GM21360 (cell line): ENCODE measurements around the gene IL22RA1.

ENCODE experiments used
- ATAC-seq: cut with Tn5 transposase; IDR thresholded peaks from one replicate; pipeline ENCODE4 v1.9.1; 2021; ENCODE audit warnings: mild to moderate bottlenecking, moderate library complexity; ENCODE audit not compliant: unreplicated experiment

Gene IL22RA1

DNA sequence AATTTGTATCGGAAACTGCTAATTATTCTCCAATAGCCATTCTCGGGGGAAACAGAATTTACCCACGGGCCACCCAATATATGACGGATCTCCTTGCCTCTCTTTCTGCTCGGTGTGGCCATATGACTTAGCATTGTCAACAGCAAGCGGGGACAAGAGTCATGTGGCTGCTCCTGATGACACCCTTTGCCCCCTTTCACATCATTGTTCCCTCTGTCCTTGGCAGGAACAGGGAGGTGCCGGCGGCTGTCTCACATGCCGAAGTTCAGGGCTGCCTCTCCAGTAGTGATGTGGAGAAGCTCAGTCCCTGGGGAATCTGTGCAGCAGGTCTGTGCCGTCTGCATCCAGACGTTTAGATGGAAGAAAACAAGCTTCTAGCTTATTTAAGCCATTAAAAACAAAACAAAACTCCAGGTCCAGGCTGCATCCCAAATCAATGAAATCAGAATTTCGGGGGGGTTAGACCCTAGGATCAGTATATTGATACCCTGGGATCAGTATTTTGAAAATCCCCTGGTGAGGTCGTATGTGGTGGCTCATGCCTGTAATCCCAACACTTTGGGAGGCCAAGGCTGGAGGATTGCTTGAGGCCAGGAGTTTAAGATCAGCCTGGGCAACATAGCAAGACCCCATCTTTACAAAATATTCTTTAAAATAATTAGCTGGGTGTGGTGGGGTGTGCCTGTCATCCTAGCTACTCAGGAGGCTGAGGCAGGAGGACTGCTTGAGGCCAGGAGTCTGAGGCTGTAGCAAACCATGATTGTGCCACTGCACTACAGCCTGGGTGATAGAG, 41.8 kb downstream of the IL22RA1 start:
- no peak for ATAC-seq

DNA sequence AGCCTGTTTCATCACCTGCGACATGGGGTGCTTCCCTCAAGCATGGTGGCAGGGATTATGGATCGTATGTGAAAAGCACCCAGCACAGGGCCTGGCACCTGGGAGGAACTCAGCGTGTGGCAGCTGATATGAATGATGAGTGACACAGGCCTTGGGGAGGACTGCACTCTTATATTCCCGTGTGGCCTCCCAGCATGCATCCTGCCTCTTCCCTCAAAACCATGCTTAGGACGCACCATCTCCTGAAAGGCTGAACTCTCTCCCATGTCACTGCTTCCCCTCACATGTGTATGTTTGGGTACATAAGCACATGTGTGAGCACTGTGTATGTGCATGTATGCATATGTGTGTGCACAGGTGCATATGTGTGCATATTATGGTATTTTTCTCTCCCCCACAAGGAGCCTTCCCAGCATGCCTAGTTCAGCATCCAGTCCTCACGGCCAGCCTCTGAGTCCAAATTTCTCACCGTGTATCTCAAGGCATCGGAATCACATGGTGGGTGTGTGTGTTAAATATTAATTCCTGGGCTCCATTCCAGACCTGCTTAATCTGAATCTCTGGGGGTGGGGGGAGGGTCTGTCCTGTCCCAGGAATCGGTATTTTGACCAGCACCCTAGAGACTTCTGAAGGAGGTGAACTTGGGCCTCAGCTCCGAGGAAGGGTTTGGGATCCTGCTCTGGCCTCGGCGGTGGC, 43.8 kb downstream of the IL22RA1 start:
- no peak for ATAC-seq

DNA sequence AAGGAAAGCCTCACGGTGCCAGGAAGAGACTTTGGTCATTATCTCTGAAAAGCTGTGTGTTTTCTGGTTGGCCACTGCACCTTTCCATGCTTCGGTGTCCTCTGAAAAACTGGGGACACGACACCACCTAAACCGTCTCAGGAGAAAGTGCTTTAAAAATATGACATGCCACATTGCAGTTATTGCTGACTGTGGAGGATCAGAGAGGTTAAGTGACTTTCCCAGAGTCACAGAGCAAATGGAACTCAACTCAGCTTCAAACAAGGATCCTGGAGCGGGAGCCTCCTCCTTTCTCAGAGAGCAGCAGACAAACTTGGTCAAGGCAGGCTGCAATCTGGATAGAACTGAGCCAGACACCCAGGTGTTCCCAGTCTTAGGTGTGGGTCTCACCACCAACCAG, 44.8 kb downstream of the IL22RA1 start:
- ATAC-seq: no peak

DNA sequence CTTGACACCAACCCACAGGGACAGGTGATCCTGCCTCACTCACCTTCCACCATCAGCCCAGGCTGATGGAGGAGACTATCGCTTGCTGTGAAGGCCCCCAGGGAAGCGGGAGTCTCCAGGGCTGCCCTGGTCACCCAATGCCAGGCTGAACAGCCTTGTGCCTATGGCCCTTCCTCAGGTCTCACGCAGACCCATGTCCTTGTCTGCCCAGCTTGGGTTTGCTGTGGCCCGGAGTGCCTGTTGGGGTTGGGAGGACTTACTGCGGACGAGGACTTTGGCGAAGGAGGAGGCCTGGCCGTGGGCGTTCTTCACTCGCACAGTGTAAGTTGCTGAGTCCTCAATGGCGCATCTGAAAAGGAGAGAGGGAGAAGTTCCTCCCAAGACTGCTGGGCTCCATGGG, 45.3 kb downstream of the IL22RA1 start:
- no peak for ATAC-seq

DNA sequence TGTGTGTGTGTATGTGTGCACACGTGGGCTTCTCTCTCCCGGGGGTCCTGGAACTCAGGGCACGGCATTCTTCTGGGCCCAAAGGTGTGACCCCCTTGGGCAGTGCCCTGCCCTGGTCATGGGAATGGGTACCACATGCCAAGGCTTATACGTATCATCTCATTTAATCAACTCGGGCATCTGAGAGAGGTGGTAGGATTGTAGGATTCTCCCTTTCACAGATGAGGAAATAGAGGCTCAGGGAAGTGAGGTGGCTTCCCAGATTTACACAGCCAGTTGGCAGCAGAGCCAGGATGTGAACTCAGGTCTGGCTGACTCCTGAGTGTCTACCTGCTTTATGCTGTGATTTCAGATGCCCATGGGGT, 46.2 kb downstream of the IL22RA1 start:
- ATAC-seq: no peak

DNA sequence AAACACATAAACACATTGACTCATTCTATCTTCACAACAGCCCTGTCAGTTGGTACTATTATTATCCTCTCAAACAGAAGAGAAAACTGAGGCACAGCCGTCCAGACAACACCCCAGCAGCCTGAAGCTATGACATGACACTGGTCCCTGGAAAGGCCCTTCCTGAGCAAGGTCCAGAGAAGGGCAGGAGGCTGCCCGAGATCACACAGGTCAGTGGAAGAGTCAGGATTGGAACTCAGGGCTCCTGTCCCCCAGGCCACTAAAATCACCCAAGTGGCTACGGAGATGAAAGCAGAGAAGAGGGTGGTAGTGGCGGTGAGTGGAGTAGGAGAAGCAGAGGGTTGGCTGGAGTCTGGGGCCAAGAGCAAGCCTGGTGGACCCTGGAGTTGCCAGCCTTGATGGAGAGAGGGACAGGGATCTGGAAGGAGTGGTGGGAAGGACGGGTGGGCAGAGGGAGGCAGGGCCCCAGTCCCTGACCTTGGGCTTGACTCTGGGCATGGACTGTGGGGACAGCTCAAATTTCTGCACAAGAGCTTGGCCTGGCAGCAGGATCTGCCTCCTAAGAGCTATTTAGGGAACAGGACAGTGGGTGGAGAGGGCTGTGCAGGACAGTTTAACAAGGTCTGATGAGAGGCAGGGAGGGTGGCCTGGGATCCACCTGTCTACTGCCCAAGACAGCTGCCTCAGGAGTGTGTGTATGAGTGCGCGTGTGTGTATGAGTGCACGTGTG, 46.8 kb downstream of the IL22RA1 start:
- ATAC-seq: no peak

DNA sequence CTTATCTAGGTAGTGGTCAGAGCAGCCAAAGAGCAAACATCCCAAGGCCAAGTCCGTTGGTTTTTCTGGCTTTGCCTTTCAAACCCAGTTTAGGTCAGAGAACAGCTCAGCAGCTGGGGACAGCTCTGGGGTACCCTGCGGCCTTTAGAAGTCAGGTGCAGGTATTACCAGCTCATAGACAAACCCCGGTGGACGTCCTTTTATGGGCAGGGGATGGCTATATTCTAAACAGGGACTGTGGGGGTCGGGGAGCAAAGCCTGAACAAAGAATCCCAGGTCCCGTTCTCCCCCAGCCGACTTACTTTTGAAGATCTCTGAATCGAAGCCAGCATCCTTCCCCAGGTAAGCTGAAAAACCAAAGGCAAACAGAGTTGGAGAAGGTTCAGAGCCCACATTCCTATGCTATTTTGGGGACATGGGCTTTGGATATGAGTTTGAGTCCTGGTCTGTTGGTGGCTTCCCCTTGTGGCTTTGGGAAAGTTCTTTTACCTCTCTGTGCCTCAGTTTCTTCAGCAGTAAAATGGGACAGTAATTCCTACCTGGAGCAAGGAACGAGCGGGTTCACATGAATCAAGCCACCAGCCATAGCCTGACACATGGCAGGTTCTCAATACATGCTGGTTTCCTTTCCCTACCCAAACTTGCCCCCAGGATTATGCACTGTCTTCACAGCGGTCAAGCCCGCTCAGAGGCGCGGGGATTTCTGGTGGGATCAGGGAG, 47.6 kb downstream of the IL22RA1 start:
- no peak for ATAC-seq

DNA sequence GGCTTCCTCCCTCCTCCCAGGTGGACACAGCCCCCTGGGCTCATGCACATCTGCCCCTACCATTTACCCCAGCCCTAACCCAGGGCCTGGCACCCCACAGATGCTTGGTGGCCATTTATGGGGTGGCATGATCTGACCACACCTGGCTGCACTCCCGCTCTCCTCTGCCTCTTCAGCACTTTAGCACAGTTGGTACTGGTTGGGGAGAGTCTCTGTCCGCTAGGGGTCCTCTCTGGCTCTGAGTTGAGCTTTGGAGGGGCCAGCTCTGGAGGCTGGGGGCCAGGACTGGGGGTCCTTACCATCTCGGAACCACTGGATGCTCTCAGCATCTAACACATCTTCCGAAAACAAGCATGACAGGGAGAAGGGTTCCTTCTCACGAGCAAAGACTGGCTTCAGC, 48.4 kb downstream of the IL22RA1 start:
- ATAC-seq: no peak

DNA sequence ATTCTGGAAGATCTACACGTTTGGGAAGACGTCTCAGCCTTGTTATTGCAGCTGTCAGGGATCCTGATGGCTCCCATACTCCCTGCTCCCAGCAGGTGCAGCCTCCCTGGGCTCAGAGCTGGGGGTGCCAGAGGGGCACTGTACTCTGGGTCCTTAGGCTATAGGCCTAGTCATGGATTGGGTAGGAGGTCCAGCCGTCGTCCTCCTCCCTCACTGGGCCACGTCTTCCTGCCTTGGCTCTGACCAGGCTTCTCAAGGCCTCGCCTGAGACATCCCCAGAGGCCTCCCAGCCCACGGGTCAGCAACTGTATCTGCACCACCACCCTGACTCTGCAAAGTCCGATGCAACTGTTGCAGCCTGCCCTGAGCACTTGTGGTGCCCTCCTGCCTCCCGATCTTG, 49.2 kb downstream of the IL22RA1 start:
- no peak for ATAC-seq

DNA sequence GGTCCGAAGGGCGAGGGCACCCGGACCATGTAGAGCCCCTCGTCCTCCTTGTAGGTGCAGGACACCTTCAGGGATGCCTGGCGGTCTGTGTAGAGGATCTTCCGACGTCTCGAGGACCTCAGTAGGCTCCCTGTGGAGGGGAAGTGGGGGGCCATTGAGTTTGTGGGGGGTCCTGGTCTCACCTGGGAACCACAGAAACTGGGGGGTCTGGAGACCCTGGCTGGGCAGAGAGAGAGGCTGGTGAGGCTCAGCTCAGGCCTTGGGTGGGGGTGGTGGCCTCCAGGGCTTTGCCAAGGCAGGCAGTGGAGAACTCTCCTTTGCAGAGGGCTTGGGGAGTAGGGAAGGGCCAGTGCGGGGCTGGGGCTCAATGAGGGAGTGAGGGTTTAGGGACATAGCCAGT, 50.0 kb downstream of the IL22RA1 start:
- ATAC-seq: no peak

DNA sequence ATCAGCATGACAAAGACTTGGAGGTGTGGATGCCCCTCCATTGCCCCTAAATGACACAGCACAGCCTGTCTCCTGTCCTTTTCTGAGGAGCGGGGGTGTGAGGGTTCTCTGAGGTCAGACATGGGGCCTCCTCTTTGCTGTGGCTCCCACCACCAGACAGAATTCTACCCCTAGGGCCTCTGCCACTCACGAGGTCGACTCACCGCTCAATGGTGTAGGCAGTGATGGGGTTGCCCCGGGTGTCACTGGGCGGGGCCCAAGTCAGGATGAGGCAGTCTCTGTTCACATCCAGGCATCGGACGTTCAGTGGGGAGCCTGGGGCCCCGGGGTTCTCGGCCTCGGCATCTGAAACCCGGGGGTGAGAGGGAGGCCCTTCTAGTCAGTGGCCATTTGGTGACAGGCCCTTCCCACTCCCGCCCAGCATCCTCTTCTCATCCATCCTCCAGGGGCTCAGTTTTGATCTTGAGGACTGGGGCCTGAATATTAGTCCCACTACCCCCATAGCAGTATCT, 50.9 kb downstream of the IL22RA1 start:
- no peak for ATAC-seq

DNA sequence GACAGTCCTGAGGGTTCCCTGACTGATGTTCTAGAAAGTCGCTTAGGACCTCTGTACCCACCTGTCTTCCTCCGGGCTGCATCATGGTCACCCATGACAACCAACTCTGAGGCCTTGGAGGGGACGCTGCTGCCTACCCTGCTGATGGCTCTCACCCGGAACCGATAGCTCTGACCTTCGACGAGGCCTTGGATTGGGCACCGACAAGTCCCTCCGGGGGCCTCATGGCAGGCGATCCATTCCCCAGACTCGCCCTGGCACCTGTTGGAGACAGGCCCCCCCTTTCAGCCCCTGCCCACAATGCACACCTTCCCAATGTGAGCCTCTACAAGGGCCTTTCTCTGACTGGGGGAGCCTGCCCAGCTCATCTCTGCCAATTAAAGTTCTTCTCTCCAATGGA, 52.2 kb downstream of the IL22RA1 start:
- ATAC-seq: no peak

DNA sequence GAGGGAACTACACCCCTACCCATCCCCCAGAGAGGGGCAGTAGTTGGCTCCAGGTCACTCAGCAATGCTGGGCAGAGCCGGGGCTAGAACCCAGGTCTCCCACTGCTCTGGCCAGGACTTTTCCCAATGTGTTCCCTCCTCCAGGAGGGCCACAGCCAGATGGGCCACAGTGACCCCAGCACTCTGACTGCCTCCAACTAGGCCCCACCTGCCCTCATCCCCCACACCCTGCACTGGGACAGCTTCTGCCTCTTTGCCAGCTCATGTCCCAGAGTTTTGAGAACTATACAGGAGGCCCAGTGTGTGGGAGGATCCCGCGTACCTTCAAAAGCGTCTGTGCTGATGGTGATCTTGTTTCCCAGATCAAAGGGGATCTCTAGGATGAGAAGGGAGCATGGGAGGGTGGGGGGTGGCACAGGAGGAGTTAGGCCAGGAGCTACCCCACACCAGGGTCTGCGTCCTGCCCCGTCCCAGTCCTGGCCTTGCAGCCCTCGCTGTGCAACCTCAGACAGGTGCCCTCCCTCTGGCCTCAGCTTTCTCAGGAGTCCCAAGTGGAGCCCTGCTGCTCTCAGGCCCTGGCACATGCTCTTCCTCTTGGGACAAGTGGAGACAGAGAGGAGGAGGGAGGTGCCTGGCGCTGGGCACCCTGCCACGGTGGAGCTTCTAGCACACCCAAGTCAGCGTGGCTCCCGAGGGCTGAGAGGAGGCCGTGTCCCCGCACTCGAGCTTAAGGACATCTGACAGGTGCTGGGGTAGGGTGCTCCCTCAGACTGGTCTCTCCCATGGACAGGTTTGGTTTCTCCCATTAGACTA, 53.0 kb downstream of the IL22RA1 start:
- no peak for ATAC-seq

DNA sequence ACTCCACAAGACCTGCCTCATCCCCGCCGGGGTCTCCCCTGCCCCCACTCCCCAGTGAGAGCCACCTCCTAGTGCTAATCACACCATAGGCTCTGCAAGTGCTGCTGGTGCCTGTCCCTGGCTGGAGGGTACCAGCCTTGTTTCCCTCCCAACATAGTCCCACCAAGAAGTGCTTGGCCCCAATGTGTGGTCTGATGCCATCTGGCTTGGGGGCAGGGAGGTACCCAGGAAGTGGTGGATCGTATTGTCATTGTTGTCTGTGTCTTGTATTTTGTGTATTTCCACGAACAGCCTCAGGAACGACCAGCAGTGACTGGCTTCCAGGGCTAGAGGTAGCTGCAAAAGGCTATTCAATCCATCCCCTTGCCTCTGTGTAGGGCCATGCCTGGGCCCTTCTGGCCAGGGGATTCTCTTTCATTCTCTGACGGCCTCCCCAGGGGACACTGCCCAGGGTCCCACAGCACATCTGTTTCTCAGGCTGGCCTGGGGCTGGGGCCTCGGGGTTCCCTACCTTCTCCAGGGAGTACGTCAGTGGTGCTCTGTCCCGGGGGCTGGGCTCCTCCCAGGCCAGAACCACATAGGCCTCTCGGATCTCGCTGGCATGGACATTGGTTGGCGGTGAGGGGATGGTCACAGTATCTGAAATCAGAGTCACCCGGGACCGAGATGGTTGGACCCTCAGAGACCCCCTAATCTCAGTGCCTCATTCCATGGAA, 53.8 kb downstream of the IL22RA1 start:
- ATAC-seq: no peak

DNA sequence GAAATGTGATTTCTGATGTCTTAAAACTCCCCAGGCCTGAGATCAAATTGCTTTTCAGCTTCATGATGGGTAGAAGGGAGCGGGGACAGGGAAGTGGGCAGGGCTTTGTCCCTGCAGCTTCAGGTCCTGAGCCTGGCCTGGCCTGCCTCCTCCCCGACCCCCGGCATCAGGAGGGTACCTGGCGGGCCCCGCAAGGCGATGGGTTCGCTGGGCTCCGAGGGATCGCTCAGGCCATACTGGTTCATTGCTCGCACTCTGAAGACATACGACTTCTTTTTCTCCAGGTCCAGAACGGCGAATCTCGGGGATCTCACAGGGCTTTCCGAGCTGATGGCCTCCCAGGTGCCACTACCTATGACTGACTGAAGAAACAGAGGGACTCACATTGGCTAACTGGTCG, 56.5 kb downstream of the IL22RA1 start:
- no peak for ATAC-seq

DNA sequence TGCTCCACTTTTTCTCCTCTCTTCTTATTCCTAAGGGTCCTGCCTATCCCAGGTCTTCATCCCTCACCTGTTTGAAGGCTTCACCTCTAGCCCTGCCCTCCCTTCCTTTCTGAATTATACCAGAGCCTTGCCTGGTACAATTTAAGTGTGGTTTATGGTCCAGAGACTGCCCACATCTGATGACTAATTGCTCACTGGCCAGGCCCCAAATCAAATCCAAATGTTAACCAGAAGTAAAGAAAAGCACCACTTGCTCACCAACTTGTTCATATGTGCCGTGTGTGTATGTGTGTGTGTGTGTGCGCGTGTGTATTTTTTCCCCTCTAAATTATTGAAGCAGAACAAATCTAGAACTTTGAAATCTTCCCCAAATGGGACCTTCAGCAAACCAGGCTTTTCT, 57.4 kb downstream of the IL22RA1 start:
- no peak for ATAC-seq

DNA sequence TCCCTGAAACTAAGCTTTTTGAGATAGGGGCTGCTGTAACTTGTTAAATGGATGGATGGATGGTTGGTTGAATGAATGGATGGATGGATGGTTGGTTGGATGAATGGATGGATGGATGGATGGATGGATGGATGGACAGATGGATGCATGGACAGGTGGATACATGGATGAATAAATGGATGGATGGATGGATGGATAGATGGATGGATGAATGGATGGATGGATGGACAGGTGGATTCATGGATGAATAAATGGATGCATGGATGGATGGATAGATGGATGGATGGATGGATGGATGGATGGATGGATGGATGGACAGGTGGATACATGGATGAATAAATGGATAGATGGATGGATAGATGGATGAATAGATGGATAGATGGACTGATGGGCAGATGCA, 57.9 kb downstream of the IL22RA1 start:
- no peak for ATAC-seq

DNA sequence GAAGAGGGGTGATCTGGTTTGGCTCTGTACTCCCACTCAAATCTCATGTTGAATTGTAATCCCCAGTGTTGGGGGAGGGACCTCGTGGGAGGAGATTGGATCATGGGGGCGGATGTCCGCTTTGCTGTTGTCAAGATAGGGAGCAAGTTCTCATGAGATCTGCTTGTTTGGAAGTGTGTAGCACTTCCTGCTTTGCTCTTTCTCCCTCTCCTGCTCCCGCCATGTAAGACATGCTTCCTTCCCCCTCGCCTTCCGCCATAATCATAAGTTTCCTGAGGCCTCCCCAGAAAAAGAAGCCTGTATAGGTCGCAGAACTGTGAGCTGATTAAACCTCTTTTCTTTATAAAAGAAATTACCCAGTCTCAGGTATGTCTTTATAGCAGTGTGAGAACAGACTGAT, 58.9 kb downstream of the IL22RA1 start:
- ATAC-seq: no peak

DNA sequence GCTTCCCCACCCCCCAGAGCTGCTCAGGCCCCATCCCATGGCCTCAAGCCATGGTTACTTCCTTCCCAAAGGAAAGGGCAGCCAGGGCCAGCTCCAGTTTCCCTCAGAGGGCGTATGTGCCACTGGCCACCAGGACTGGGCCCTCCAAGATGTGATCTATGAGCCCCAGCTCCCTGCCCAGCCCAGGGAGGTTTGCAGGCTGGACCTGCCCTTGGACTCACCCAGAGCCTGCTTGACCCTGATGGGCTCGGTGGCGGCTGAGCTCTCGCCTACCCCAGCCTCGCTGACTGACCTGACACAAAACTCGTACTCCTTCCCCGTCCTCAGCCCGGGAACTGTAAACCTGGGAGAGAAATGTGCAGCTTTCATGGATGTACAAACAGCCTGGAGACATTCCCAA, 60.6 kb downstream of the IL22RA1 start:
- no peak for ATAC-seq

DNA sequence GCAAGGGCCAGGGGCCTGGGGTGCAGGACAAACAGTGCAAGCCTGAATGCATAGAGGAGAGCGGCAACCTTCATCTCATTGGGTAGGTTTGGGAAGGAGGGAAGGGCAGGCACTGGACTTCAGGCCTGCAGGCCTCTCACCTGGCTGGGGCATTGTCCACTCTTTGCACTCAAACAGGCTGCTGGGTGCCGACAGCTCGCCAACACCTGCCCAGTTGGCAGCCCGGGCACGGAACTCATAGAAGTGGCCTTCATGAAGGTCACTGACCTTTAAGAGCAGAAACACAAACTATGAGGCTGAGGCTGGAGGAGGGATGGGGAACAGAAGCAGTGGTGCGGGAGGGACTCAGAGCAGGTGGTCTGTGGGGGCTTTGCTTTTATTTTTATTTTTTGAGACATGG, 61.8 kb downstream of the IL22RA1 start:
- no peak for ATAC-seq
